Adrenal gland (tissue), 5 donors: Measurements from ENCODE around the gene RALGAPB.

ENCODE experiments used
- CTCF ChIP-seq, 6 experiments: fragments of 450-650 bp in 4 of 6; fragments of 200-600 bp in 2 of 6; sonication (generic) in 1 of 6; IDR thresholded peaks; 1 replicate in 5 of 6; 2 replicates in 1 of 6; pipeline versions ENCODE4 v1.5.1 to v1.8.0; 2016 to 2021; ENCODE audit warnings: antibody characterized with exemption in 6 of 6, mild to moderate bottlenecking in 2 of 6, moderate library complexity in 1 of 6
- POLR2A ChIP-seq, 2 donors: fragments of 450-650 bp; IDR thresholded peaks; one replicate each; pipeline ENCODE4 v1.6.1; 2017; ENCODE audit warnings: antibody characterized with exemption in 2 of 2, mild to moderate bottlenecking in 2 of 2, moderate library complexity in 1 of 2
- donor health status: DM: no; HTN: no; CAD: no.

GRCh38 chr20:38449046-38449445 is 23.6 kb upstream of the RALGAPB start:
- TF ChIP-seq CTCF (IDR thresholded peaks at IDR 0.05): no peak
- no peak for TF ChIP-seq POLR2A (IDR thresholded peaks at IDR 0.05)
